Femur (tissue), 1 donor: ENCODE measurements around the gene TMEM107.
"Not testable (repeated sequence)": the region's sequence is repeated elsewhere in the genome, so short reads cannot be mapped to it uniquely, and the experiment has no call there.

Experiments
- DNase-seq: peaks from one replicate; pipeline ENCODE4 v3.0.0-alpha.2; 2017

The TMEM107 gene

GRCh38 chr17:8189041-8189710 lies 13.0 kb upstream of the TMEM107 start:
- DNase-seq, result peak; percentile 45

- DNase-seq, result peak; percentile 43
Measured at GRCh38 chr17:8188263-8188839, 12.2 kb upstream of the TMEM107 start.

DNA sequence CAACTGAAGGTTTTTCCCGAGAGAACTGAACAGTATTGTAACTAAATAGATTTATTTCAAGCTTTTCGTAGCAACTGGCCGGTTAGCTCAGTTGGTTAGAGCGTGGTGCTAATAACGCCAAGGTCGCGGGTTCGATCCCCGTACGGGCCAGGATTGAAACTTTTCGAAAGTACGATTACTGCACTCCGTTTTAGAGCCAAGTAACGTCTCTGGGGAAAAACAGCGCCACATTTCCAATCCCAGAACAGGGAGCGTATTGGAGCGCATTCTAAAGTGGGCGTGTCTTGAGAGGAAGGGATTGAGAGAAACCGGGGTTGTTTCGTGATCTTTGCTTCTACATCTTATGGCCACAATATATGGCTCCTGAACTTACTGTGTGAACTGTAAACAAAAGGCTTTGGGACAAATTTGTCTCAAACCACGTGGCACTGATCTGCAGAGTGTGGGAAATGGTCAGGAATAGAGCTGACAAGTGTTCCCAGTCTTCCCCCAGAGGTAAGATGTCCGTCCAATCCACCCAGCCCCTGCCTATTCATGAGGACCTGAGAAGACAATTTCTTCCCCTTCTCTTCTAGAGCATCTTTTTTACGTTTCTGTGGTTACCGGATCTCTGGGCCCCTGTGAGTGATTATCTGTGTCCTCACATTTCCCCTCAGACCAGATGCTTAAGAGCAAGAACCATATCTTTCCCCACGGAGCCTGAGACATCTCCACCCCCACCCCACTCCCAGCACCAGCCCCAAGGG lies 11.5 kb upstream of the TMEM107 start:
- DNase-seq, result peak; percentile 97

DNA sequence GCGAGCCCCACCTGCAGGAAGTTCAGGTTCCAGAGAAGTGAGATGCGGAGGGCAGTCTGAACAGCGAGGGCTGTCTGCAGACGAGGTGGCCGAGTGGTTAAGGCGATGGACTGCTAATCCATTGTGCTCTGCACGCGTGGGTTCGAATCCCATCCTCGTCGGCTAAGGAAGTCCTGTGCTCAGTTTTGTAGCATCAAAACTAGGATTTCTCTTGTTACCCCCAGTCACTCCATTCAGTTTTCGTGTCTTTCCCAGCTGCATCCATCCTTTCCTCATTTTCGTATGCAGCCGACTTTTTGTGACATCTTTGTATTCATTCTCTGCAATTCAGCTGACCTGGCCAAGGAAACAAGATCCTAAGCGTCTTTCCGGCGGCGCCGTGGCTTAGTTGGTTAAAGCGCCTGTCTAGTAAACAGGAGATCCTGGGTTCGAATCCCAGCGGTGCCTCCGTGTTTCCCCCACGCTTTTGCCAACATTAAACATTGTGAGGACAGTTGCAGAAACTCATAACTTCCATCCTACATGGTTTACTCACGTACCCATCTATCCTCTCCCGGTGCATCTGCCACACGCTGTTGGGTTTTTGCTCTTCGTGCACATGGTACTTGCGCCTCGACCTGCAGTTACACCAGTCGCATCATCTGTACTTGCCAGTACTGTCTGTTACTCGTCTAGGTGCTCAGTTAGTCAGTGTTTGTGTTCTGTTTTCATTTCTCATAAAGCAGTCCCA lies 10.8 kb upstream of the TMEM107 start:
- peak; percentile 98 for DNase-seq

- no peak for DNase-seq
Measured at GRCh38 chr17:8186446-8186786, 10.2 kb upstream of the TMEM107 start.

- peak; percentile 95 for DNase-seq
Measured at GRCh38 chr17:8185582-8186445, 9.6 kb upstream of the TMEM107 start.

DNA sequence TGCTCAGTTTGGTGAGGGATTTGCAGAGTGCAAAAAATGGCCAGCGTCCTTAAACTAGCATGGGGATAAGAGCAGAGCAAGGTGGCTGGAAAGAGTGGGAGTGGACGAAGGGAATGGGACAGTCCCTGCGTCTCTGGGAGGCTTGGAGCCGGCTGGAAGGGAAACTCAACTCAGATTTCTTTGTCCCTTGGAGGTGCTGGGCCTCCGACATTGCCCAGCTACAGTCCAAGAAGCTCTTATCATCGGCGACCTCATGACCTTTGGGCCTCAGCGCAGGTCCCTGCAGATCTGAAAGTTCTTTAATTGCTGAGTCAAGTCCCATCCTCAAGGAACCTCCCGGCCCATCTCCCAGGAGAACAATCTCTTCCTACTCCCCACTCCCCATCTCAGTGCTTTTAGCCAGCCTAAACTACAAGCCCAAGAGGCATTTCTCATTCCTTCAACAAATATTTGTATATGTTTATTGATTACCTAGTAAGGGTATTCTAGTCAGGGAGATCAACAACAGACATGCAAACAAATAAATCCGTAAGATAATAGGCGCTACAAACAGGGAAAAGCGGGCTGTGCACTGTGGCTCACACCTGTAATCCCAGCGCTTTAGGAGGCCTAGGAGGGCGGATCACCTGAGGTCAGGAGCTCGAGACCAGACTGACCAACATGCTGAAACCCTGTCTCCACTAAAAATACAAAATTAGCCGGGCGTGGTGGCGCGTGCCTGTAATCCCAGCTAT lies 985 bp upstream of the TMEM107 start:
- DNase-seq, result no peak

- DNase-seq, result peak; percentile 42
Measured at GRCh38 chr17:8175795-8176196, 384 bp downstream of the TMEM107 start.

DNA sequence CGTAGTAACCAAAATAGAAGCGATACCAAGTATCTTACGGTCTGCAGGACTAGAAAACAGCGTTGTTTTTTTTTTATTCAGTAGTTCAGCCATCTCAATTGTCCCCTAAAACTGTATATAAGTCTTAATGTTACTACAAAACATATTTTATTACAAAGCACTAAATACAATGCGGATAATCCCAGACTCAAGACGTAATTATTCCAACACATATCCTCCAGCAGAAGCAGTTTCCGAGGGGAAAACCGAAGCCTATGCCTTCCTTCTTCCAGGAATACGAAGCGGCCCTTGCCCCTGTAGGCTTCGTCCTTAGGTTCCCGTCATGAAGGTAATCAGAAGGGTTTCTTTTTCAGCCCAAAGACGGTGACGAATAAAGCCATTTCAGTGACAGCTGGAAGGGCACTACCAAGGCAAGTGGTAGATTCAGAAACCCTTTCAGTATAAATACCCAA lies 2.3 kb downstream of the TMEM107 start:
- DNase-seq, result no peak

GRCh38 chr17:8173056-8173870 lies 2.9 kb downstream of the TMEM107 start:
- peak; percentile 92 for DNase-seq

DNA sequence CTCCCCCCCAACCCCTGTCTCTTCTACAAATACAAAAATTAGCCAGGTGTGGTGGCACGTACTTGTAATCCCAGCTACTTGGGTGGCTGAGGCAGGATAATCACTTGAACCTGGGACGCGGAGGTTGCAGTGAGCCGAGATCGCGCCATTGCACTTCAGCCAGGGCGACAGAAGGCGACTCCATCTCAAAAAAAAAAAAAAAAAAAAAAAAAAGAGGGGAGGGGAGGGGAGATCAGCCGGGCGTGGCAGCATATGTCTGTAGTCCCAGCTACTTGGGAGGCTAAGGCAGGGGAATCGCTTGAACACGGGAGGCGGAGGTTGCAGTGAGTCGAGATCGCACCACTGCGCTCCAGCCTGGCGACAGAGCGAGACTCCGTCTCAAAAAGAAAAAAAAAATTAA lies 6.0 kb downstream of the TMEM107 start:
- DNase-seq, result not testable (repeated sequence)

- no peak for DNase-seq
Measured at GRCh38 chr17:8167526-8167925, 8.7 kb downstream of the TMEM107 start.

DNA sequence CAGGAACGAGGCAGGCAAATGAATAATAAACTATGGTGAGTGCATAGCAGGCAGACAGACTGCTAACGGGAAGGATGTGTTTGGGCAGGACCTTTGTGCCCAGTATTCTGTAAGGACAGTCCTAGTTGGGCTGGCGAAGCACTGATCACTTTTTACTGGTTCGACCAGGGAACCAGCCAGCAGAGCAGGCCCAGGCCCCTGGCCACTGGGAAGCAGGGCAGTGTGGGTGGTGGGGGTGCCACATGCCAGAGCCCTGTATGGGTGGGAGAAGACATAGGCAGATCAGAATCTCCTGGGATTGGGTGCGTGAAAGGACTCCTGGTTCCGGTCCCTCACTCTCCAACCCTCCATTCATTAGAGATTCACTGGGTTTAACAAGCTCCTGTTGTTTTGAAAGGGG lies 9.4 kb downstream of the TMEM107 start:
- DNase-seq, result no peak

DNA sequence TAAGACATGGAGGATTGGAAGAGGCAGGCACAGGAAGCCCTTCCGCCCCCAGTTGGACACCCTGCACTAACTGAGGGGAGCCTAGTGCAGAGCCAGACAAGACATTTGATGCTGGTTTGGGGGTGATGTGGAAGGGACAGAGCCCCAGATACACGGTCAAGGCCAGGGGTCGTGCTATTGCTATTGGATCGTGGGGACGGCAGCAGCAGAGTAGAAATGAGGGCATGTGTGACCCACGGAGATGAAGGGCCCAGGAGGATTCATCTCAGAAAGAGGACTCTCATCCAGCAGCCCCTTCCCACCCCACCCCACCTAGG lies 11.4 kb downstream of the TMEM107 start:
- DNase-seq, result peak; percentile 25

DNA sequence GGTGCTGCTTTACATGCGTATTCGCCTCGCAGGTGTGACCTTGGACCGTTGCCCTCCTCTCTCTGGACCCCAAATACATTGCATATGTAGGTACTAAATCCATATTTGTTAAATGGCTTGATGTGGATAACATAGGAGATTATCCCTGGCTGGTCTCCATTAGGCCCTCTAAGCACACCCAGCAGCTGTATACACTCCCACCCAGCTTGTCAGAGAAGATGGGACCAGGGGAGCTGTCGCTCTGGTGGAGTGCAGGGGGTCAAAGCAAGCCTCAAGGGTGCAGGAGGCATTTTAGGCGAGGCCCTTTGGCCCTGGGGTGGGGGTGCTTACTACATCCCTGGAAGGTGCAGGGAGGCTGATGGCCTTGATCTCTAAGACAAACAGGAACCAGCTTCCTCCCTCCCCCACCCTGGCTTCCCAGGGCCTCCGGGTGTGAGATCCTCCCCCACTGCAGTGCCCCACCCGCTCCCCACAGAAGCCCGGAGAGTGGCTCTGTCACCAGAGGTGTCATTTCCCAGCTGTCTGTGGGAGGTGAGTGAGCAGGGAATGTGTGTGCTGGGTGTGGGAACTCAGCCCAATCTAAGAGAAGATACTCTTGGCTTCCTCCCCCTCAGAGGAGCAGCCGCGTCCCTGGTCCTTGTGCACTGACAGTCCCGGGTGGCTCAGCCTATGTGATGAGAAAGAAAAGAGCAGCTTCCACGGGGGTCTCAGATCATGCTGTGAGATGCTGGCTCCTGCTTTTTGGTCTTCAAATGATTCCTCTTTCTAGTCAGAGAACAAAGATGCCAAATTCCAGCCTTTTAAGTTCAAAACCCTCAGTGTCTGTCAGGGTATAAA lies 12.0 kb downstream of the TMEM107 start:
- DNase-seq, result peak; percentile 78

- peak; percentile 48 for DNase-seq
Measured at GRCh38 chr17:8162997-8163977, 12.9 kb downstream of the TMEM107 start.

GRCh38 chr17:8162233-8162996 lies 13.8 kb downstream of the TMEM107 start, which contains the start of gene VAMP2:
Gene VAMP2 (minus strand): TSS chr17:8162948. CDS start chr17:8162879, 69 bp downstream.
- DNase-seq, result peak; percentile 91
